GM12878 (cell line): Measurements from ENCODE around the gene KLRB1. TPM values are rescaled to one million over a fixed set of nuclear protein-coding genes. Genes with fewer than 3 reads are reported as not detected.

Experiments
- ATAC-seq: fragments of 200-7000 bp; cut with Tn5 transposase; 3 replicates; pipeline ENCODE4 v1.9.1; 2020; ENCODE audit warnings: mild to moderate bottlenecking, moderate library complexity
- BruUV-seq: library from RNA; stranded (reverse); fragments of 400-500 nt; replicated peaks from 2 replicates; lab custom pipeline; 2021; lab: Mats Ljungman, UMichigan
- CTCF ChIA-PET: fragments of 300-600 bp; sonication (Branson Sonifier 250); formaldehyde crosslinking; extraction: SDS; loops from one replicate; lab custom pipeline; 2021; ENCODE audit warnings: inconsistent platforms; lab: Yijun Ruan, JAX
- POLR2A ChIA-PET: fragments of 350-600 bp; formaldehyde crosslinking; extraction: SDS; loops from one replicate; lab custom pipeline; 2021; ENCODE audit warnings: inconsistent platforms; lab: Charles Lee
- RAD21 ChIA-PET: fragments of 300-600 bp; sonication (Branson Sonifier 250); formaldehyde crosslinking; loops from one replicate; lab custom pipeline; 2023; ENCODE audit warnings: antibody characterized with exemption; ENCODE audit not compliant: unreplicated experiment; lab: Charles Lee
- SMC1A ChIA-PET: fragments of 300-600 bp; sonication (Branson Sonifier 250); formaldehyde crosslinking; loops from one replicate; lab custom pipeline; 2023; ENCODE audit not compliant: unreplicated experiment, uncharacterized antibody; lab: Charles Lee
- DNase-seq: peaks from one replicate; pipeline ENCODE4 v3.0.0-alpha.2; 2011; ENCODE audit warnings: low read depth, low spot score
- FAIRE-seq: peaks from 3 replicates; lab custom pipeline; 2011; peaks lifted over from hg19 to GRCh38; lab: Jason Lieb, UNC
- H2AFZ ChIP-seq: 2 replicates; pipeline ENCODE4 v1.6.0; 2011; ENCODE audit warnings: low read depth, low read length, control low read depth; ENCODE audit not compliant: control insufficient read depth
- H3K27ac ChIP-seq: 2 replicates; pipeline ENCODE4 v1.5.1; 2011; ENCODE audit warnings: control low read depth; ENCODE audit not compliant: control insufficient read depth, insufficient read depth
- H3K27me3 ChIP-seq, 2 experiments: replicated peaks in 1 of 2; 2 replicates each; pipeline versions ENCODE4 v1.6.0 to v1.6.1; 2011; ENCODE audit warnings: low read length in 1 of 2; ENCODE audit not compliant: control insufficient read depth in 2 of 2, insufficient read depth in 2 of 2
- H3K36me3 ChIP-seq, 2 experiments: 2 replicates each; pipeline ENCODE4 v1.5.1; 2011; ENCODE audit warnings: low read length in 1 of 2; ENCODE audit not compliant: control insufficient read depth in 2 of 2, insufficient read depth in 2 of 2
- H3K4me1 ChIP-seq: 2 replicates; pipeline ENCODE4 v1.6.1; 2011; ENCODE audit warnings: mild to moderate bottlenecking, low read length, moderate library complexity, mixed read lengths; ENCODE audit not compliant: control insufficient read depth, insufficient read depth
- H3K4me2 ChIP-seq: 2 replicates; pipeline ENCODE4 v1.6.0; 2011; ENCODE audit warnings: control low read depth; ENCODE audit not compliant: control insufficient read depth, insufficient read depth
- H3K4me3 ChIP-seq: fragments of 200-600 bp; sonication (generic); 2 replicates; pipeline ENCODE4 v1.5.1; 2016
- H3K79me2 ChIP-seq: 2 replicates; pipeline ENCODE4 v1.6.0; 2011; ENCODE audit warnings: low read length; ENCODE audit not compliant: control insufficient read depth, insufficient read depth
- H3K9ac ChIP-seq: 2 replicates; pipeline ENCODE4 v1.8.0; 2011; ENCODE audit warnings: low read length, control low read depth, mixed read lengths; ENCODE audit not compliant: control insufficient read depth, insufficient read depth
- H3K9me3 ChIP-seq: replicated peaks from 3 replicates; pipeline ENCODE4 v1.5.1; 2011; ENCODE audit warnings: mild to moderate bottlenecking, low read length; ENCODE audit not compliant: control insufficient read depth, insufficient read depth
- H4K20me1 ChIP-seq: 2 replicates; pipeline ENCODE4 v1.6.0; 2011; ENCODE audit not compliant: control insufficient read depth, insufficient read depth
- ATF3 ChIP-seq: IDR thresholded peaks from 2 replicates; pipeline ENCODE4 v1.6.1; 2011; ENCODE audit warnings: low read depth, mild to moderate bottlenecking, low read length, moderate library complexity, borderline replicate concordance; ENCODE audit errors: extremely low read depth
- ELK1 ChIP-seq: IDR thresholded peaks from 2 replicates; pipeline ENCODE4 v1.6.1; 2012; ENCODE audit warnings: low read depth, low read length, improper control_type of control experiment
- FOS ChIP-seq: IDR thresholded peaks from 3 replicates; pipeline ENCODE4 v1.6.1; 2011; ENCODE audit warnings: borderline replicate concordance; ENCODE audit not compliant: insufficient read length; ENCODE audit errors: extremely low read depth
- HDGF ChIP-seq: fragments of 450-650 bp; IDR thresholded peaks from 2 replicates; pipeline ENCODE4 v1.6.1; 2016; ENCODE audit warnings: antibody characterized with exemption
- IRF3 ChIP-seq: fragments of 450-650 bp; IDR thresholded peaks from 2 replicates; pipeline ENCODE4 v1.6.1; 2014; ENCODE audit warnings: mild to moderate bottlenecking
- IRF5 ChIP-seq: fragments of 450-650 bp; IDR thresholded peaks from 2 replicates; pipeline ENCODE4 v1.6.1; 2017; ENCODE audit warnings: borderline replicate concordance
- MLLT1 ChIP-seq: fragments of 450-650 bp; IDR thresholded peaks from 2 replicates; pipeline ENCODE4 v1.6.1; 2016; ENCODE audit warnings: mild to moderate bottlenecking
- PML ChIP-seq: IDR thresholded peaks from 2 replicates; pipeline ENCODE4 v1.6.1; 2012; ENCODE audit warnings: low read length, inconsistent platforms
- ZBTB11 ChIP-seq: fragments of 450-650 bp; formaldehyde crosslinking; IDR thresholded peaks from 2 replicates; pipeline ENCODE4 v1.5.0; 2022; ENCODE audit warnings: mild to moderate bottlenecking, missing genetic modification characterization
- WGBS: methylation state at CpG from one replicate; pipeline ENCODE4 v1.1.6; 2016; ENCODE audit warnings: low lambda C conversion rate; ENCODE audit not compliant: insufficient replicate concordance, insufficient coverage; ENCODE audit errors: missing lambda C conversion rate; 5-methylcytosine and 5-hydroxymethylcytosine counted together
- in situ Hi-C: fragments of 300-500 bp; cut with MboI; formaldehyde crosslinking; loops from 9 replicates; pipeline ENCODE4 v1.14.3; 2018; ENCODE audit warnings: mixed read lengths
- intact Hi-C: fragments of 100-400 bp; cut with micrococcal nuclease; formaldehyde crosslinking; loops from one replicate; pipeline ENCODE4 v1.14.2; 2022; ENCODE audit not compliant: unreplicated experiment
- polyA plus RNA-seq, 11 experiments: library from polyadenylated mRNA; depleted of rRNA in 4 of 11; unstranded in 6 of 11; stranded (reverse) in 5 of 11; fragments of >200 nt; fragmentation: Nextera tagmentation in 4 of 11; fragmentation: Illumina TruSeq in 1 of 11; extraction: Ambion mirVana in 4 of 11; extraction: Trizol in 1 of 11; gene quantifications; 1 replicate in 1 of 11; 2 replicates in 10 of 11; pipeline versions ENCODE4 v1.2.1 to v1.2.3, GENCODE V29; 2011 to 2016; ENCODE audit warnings: inconsistent platforms in 2 of 11, missing spikeins in 2 of 11, low read depth in 1 of 11
- total RNA-seq, 4 experiments: library from RNA; depleted of rRNA in 3 of 4; stranded (reverse); fragments of >200 nt in 3 of 4; fragmentation: Illumina TruSeq in 1 of 4; extraction: Trizol in 1 of 4; gene quantifications; 2 replicates each; pipeline versions ENCODE4 v1.2.1 to v1.2.3, GENCODE V29; 2013 to 2021

Gene KLRB1
- total and polyA plus RNA-seq, 10 of the 15 experiments (the other 5 are each of a cell fraction or from before 2014, with no cell fraction given) = not detected

- no peak for ATAC-seq
- in situ Hi-C loops = no loop called here
- RAD21 ChIA-PET = no interaction called here
Observed at GRCh38 chr12:9587987-9588600, 19.6 kb downstream of the KLRB1 start.

More at GRCh38 chr12:9587987-9588600, 19.6 kb downstream of the KLRB1 start:
- H3K9ac ChIP-seq = no peak overlapping the region
- DNase-seq (no peak), FAIRE-seq (no peak)
- no peaks in the 10 kb centered on the region for H3K9me3 ChIP-seq
- no peak overlapping the region for H3K4me2 ChIP-seq
- H4K20me1 ChIP-seq = no peaks in the 10 kb centered on the region
- CTCF ChIA-PET = interaction anchor here (1.2 kb wide), 1 partner anchor 10 kb away, joined by 3 read pairs; no protein-coding TSS in a partner anchor
- no peak overlapping the region for H3K27ac ChIP-seq
- no peaks in the 10 kb centered on the region for H3K36me3 ChIP-seq
- no peak for TF ChIP-seq PML
- TF ChIP-seq ATF3 = no peak
- TF ChIP-seq IRF5 = no peak
- TF ChIP-seq MLLT1 = no peak
- no peak for TF ChIP-seq IRF3
- no peak for TF ChIP-seq FOS
- no peak for TF ChIP-seq HDGF
- no peak for TF ChIP-seq ELK1
- TF ChIP-seq ZBTB11 (CRISPR knock-in tag) = no peak
- no peak overlapping the region for H2AFZ ChIP-seq
- H3K4me3 ChIP-seq = no peak overlapping the region
- WGBS = 93% methylated on average over 4 of the region's 4 CpGs
- no peaks in the 10 kb centered on the region for H3K79me2 ChIP-seq
- BruUV-seq = no TSS peak
- H3K4me1 ChIP-seq = no peaks in the 10 kb centered on the region
- intact Hi-C loops = no loop called here
- POLR2A ChIA-PET = interaction anchor here (0.5 kb wide), 1 partner anchor 106 kb away, joined by 3 read pairs; no protein-coding TSS in a partner anchor
- no peaks in the 10 kb centered on the region for H3K27me3 ChIP-seq
- SMC1A ChIA-PET = no interaction called here
